ENCODE results near the gene SCAMP1. TPM values are rescaled to one million over a fixed set of nuclear protein-coding genes. Genes with fewer than 3 reads are reported as not detected.

Gene SCAMP1
- total and polyA plus RNA-seq, 2 of the 13 experiments (the other 11 are each of a cell fraction or from before 2014, with no cell fraction given), result 18.2 to 33.7 TPM

DNA sequence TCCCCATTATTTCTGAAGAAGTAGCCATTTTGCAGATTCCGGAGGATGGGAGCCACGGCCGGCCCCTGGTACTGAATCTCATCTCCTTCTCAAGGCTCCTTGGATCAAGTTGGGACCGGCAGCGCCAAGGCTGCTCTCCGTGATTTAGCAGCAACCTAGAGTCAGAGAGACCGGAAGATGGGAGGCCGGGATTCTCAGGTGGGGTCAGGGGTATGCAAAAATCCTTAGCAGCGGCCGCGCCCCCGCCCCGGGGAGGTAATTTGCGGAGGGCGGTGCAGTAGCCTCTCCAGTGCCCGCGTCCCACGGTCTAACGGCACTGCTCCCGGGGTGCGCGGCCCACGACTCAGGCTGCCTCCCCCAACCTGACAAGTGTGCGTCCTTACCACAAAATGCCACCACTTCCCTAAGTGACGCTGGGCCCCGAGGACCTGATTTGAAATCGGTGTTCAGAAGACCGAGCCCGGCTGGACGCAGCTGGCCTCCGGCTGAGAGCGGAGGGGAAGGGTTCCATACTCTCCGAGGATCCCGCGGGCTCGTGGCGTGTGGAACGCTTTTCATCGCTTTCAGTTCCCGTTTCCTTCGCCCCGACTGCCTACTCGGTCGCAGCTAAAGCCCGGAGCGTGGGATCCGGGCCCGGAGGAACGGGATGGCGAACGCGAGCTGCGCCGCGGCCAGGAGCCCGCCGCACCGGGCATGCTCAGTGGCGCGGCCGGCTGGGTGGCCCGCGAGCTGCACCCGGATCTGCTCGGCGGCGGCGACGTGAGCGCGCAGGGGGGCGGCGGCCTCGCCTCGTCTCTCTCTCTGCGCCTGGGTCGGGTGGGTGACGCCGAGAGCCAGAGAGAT, at the start of gene SCAMP1 (continued):
- TF ChIP-seq HNRNPK (IDR thresholded peaks at IDR 0.05; ENCODE audit: low read depth, low read length, poor library complexity, severe bottlenecking) (no peak), NR2C2 (CRISPR knock-in tag; IDR thresholded peaks at IDR 0.05; ENCODE audit: borderline replicate concordance) (peak; percentile 82), KMT2A (CRISPR knock-in tag; IDR thresholded peaks at IDR 0.05) (peak; percentile 88), HOXA5 (CRISPR knock-in tag; IDR thresholded peaks at IDR 0.05) (peak; percentile 11; the same call in 1 of the 2 replicates), FIP1L1 (IDR thresholded peaks at IDR 0.05; ENCODE audit: borderline replicate concordance, insufficient read depth, low read depth, low read length) (no peak), TCF12 (IDR thresholded peaks at IDR 0.05) (no peak), TCF12 (CRISPR knock-in tag; IDR thresholded peaks at IDR 0.05) (no peak; the same call in 1 of the 2 replicates), EP300 (IDR thresholded peaks at IDR 0.05; ENCODE audit: low read depth in 2 of 2, low read length in 2 of 2) (peak in 1 of 2 experiments; percentile 22; a peak in 1 of 4 replicates), EP300 (CRISPR knock-in tag; IDR thresholded peaks at IDR 0.05; ENCODE audit: borderline replicate concordance) (no peak), ARNT (IDR thresholded peaks at IDR 0.05) (no peak), ZNF703 (CRISPR knock-in tag; IDR thresholded peaks at IDR 0.05; ENCODE audit: borderline replicate concordance) (0 out of 2 replicates have a peak, but pooled peaks have one; percentile 44), ZNF501 (CRISPR knock-in tag; IDR thresholded peaks at IDR 0.05) (peak; percentile 48; the same call in 1 of the 2 replicates)
- TF ChIP-seq, protein P1, sequence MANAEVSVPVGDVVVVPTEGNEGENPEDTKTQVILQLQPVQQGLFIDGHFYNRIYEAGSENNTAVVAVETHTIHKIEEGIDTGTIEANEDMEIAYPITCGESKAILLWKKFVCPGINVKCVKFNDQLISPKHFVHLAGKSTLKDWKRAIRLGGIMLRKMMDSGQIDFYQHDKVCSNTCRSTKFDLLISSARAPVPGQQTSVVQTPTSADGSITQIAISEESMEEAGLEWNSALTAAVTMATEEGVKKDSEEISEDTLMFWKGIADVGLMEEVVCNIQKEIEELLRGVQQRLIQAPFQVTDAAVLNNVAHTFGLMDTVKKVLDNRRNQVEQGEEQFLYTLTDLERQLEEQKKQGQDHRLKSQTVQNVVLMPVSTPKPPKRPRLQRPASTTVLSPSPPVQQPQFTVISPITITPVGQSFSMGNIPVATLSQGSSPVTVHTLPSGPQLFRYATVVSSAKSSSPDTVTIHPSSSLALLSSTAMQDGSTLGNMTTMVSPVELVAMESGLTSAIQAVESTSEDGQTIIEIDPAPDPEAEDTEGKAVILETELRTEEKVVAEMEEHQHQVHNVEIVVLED (CRISPR knock-in tag; IDR thresholded peaks at IDR 0.05; ENCODE audit: borderline replicate concordance), result peak; percentile 76
- TF ChIP-seq, protein P2, sequence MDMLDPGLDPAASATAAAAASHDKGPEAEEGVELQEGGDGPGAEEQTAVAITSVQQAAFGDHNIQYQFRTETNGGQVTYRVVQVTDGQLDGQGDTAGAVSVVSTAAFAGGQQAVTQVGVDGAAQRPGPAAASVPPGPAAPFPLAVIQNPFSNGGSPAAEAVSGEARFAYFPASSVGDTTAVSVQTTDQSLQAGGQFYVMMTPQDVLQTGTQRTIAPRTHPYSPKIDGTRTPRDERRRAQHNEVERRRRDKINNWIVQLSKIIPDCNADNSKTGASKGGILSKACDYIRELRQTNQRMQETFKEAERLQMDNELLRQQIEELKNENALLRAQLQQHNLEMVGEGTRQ (IDR thresholded peaks at IDR 0.05; ENCODE audit: low read depth, low read length), result no peak
- TF ChIP-seq, protein P2 (CRISPR knock-in tag; IDR thresholded peaks at IDR 0.05; ENCODE audit: borderline replicate concordance), result peak; percentile 19; the same call in 1 of the 2 replicates
- TF ChIP-seq, protein P3, sequence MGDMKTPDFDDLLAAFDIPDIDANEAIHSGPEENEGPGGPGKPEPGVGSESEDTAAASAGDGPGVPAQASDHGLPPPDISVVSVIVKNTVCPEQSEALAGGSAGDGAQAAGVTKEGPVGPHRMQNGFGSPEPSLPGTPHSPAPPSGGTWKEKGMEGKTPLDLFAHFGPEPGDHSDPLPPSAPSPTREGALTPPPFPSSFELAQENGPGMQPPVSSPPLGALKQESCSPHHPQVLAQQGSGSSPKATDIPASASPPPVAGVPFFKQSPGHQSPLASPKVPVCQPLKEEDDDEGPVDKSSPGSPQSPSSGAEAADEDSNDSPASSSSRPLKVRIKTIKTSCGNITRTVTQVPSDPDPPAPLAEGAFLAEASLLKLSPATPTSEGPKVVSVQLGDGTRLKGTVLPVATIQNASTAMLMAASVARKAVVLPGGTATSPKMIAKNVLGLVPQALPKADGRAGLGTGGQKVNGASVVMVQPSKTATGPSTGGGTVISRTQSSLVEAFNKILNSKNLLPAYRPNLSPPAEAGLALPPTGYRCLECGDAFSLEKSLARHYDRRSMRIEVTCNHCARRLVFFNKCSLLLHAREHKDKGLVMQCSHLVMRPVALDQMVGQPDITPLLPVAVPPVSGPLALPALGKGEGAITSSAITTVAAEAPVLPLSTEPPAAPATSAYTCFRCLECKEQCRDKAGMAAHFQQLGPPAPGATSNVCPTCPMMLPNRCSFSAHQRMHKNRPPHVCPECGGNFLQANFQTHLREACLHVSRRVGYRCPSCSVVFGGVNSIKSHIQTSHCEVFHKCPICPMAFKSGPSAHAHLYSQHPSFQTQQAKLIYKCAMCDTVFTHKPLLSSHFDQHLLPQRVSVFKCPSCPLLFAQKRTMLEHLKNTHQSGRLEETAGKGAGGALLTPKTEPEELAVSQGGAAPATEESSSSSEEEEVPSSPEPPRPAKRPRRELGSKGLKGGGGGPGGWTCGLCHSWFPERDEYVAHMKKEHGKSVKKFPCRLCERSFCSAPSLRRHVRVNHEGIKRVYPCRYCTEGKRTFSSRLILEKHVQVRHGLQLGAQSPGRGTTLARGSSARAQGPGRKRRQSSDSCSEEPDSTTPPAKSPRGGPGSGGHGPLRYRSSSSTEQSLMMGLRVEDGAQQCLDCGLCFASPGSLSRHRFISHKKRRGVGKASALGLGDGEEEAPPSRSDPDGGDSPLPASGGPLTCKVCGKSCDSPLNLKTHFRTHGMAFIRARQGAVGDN (CRISPR knock-in tag; IDR thresholded peaks at IDR 0.05), result peak; percentile 88

All from HepG2 (cell line).